Ishikawa (cell line): ENCODE data around the gene VSX2.

Experiments
- CEBPB ChIP-seq: IDR thresholded peaks from 2 replicates; pipeline ENCODE4 v1.6.1; 2012
- CREB1 ChIP-seq: IDR thresholded peaks from 2 replicates; pipeline ENCODE4 v1.6.1; 2012; ENCODE audit warnings: low read depth
- EGR1 ChIP-seq: IDR thresholded peaks from 2 replicates; pipeline ENCODE4 v1.6.1; 2012
- EP300 ChIP-seq: IDR thresholded peaks from 2 replicates; pipeline ENCODE4 v1.6.1; 2012; ENCODE audit warnings: borderline replicate concordance
- FOXM1 ChIP-seq: IDR thresholded peaks from 2 replicates; pipeline ENCODE4 v1.6.1; 2012; ENCODE audit warnings: low read depth, borderline replicate concordance
- NFIC ChIP-seq: IDR thresholded peaks from 2 replicates; pipeline ENCODE4 v1.6.1; 2012
- RAD21 ChIP-seq: IDR thresholded peaks from 2 replicates; pipeline ENCODE4 v1.6.1; 2012; ENCODE audit warnings: low read depth
- TAF1 ChIP-seq: IDR thresholded peaks from 2 replicates; pipeline ENCODE4 v1.6.1; 2012; ENCODE audit warnings: low read depth, mild to moderate bottlenecking
- TCF12 ChIP-seq: IDR thresholded peaks from 2 replicates; pipeline ENCODE4 v1.6.1; 2012; ENCODE audit warnings: low read depth
- TEAD4 ChIP-seq: IDR thresholded peaks from 2 replicates; pipeline ENCODE4 v1.6.1; 2012
- YY1 ChIP-seq: IDR thresholded peaks from 2 replicates; pipeline ENCODE4 v1.6.1; 2012; ENCODE audit warnings: low read depth
- ZBTB7A ChIP-seq: IDR thresholded peaks from 2 replicates; pipeline ENCODE4 v1.6.1; 2012; ENCODE audit warnings: low read depth
- TF ChIP-seq, protein P1 (sequence below): IDR thresholded peaks from 2 replicates; pipeline ENCODE4 v1.6.1; 2012; ENCODE audit warnings: low read depth, mild to moderate bottlenecking
- TF ChIP-seq, protein P2 (sequence below): IDR thresholded peaks from 2 replicates; pipeline ENCODE4 v1.6.1; 2012
- TF ChIP-seq, protein P3 (sequence below): IDR thresholded peaks from 2 replicates; pipeline ENCODE4 v1.6.1; 2012

The VSX2 gene

DNA sequence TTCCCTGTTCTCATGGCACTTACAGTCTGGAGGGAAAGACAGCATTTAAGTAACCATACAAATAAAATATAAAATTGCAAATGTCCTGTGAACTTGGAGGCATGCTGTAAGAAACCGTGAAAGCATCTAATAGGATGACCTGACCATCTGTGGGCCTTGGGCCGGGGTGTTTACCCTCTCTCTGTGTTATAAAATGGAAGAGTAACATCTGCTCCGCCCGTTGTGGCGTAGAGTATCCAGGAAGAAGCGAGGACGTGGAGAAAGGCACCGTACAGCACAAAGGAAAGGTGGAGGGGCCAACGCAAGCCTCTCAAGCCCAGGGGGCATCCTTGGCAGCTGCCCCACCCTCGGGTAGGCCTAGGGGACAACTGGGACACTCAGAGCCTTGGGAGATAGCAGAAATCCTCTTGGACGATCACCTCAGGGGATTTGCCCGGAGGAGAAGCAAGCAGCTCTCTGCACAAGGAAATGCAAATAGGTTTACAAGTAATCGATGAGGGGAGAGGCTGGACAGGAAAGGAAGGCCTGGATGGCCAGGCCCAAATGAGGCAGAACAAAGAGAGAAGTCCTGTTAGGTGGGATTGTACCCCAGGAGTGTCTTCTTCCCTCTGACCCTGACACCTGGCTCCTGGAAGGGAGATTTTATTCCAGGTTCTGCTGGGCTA is 26.2 kb downstream of the VSX2 start:
- TF ChIP-seq YY1 (no peak), FOXM1 (no peak), EGR1 (no peak), CREB1 (no peak), RAD21 (no peak), ZBTB7A (no peak), TEAD4 (no peak), CEBPB (no peak), NFIC (no peak), TAF1 (no peak), TCF12 (no peak), EP300 (no peak)
- TF ChIP-seq, protein P1, sequence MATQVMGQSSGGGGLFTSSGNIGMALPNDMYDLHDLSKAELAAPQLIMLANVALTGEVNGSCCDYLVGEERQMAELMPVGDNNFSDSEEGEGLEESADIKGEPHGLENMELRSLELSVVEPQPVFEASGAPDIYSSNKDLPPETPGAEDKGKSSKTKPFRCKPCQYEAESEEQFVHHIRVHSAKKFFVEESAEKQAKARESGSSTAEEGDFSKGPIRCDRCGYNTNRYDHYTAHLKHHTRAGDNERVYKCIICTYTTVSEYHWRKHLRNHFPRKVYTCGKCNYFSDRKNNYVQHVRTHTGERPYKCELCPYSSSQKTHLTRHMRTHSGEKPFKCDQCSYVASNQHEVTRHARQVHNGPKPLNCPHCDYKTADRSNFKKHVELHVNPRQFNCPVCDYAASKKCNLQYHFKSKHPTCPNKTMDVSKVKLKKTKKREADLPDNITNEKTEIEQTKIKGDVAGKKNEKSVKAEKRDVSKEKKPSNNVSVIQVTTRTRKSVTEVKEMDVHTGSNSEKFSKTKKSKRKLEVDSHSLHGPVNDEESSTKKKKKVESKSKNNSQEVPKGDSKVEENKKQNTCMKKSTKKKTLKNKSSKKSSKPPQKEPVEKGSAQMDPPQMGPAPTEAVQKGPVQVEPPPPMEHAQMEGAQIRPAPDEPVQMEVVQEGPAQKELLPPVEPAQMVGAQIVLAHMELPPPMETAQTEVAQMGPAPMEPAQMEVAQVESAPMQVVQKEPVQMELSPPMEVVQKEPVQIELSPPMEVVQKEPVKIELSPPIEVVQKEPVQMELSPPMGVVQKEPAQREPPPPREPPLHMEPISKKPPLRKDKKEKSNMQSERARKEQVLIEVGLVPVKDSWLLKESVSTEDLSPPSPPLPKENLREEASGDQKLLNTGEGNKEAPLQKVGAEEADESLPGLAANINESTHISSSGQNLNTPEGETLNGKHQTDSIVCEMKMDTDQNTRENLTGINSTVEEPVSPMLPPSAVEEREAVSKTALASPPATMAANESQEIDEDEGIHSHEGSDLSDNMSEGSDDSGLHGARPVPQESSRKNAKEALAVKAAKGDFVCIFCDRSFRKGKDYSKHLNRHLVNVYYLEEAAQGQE = no peak
- TF ChIP-seq, protein P2, sequence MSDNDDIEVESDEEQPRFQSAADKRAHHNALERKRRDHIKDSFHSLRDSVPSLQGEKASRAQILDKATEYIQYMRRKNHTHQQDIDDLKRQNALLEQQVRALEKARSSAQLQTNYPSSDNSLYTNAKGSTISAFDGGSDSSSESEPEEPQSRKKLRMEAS = no peak
- TF ChIP-seq, protein P3, sequence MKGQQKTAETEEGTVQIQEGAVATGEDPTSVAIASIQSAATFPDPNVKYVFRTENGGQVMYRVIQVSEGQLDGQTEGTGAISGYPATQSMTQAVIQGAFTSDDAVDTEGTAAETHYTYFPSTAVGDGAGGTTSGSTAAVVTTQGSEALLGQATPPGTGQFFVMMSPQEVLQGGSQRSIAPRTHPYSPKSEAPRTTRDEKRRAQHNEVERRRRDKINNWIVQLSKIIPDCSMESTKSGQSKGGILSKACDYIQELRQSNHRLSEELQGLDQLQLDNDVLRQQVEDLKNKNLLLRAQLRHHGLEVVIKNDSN = no peak

DNA sequence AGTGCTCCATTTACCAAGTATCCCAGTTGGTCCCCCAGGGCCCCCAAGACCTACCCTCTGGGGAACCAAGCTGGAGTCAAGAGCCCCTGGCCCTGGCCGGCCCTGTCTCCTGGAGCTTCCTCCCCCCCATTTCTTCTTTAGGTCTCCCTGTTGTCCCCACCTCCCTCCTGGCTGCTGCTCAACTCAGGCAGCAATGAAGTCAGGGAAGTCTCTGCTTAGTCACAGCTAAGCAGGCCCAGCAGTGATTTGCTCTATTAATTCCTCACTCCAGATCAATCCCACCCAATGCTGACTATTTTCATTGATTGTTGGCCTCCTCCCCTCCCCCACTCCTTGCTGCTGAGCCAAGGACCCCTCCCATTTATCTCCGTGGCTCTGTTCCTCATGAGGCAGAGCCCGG is 28.3 kb downstream of the VSX2 start:
- no peak for TF ChIP-seq FOXM1
- TF ChIP-seq, protein P3 = no peak
- TF ChIP-seq YY1 = no peak
- TF ChIP-seq, protein P2 = no peak
- TF ChIP-seq NFIC = no peak
- TF ChIP-seq, protein P1 = no peak
- TF ChIP-seq CEBPB = no peak
- TF ChIP-seq EP300 = no peak
- TF ChIP-seq EGR1 = no peak
- no peak for TF ChIP-seq TCF12
- no peak for TF ChIP-seq RAD21
- no peak for TF ChIP-seq TEAD4
- TF ChIP-seq CREB1 = no peak
- TF ChIP-seq TAF1 = no peak
- TF ChIP-seq ZBTB7A = no peak

DNA sequence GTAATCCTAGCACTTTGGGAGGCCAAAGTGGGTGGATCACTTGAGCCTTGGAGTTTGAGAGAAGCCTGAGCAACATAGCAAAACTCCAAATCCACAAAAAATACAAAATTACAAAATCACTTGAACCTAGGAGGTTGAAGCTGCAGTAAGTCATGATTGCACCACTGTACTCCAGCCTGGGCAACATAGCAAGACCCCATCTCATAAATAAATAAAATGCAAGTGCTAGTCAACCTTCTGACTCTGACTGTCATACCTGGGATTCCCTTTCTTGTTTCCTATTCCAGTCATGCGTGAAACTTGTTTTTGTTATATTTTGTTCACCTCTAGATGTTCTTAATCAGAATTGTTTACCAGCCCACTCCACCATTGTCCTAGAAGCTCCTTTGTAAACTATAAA is 32.1 kb downstream of the VSX2 start:
- TF ChIP-seq TAF1 (no peak), EGR1 (no peak), YY1 (no peak), TEAD4 (no peak), EP300 (no peak), CEBPB (no peak), FOXM1 (no peak), RAD21 (no peak), ZBTB7A (no peak), CREB1 (no peak), NFIC (no peak), TCF12 (no peak)
- TF ChIP-seq, protein P2 = no peak
- TF ChIP-seq, protein P3 = no peak
- TF ChIP-seq, protein P1 = no peak
